Measurements from ENCODE around the gene SAG.

DNA sequence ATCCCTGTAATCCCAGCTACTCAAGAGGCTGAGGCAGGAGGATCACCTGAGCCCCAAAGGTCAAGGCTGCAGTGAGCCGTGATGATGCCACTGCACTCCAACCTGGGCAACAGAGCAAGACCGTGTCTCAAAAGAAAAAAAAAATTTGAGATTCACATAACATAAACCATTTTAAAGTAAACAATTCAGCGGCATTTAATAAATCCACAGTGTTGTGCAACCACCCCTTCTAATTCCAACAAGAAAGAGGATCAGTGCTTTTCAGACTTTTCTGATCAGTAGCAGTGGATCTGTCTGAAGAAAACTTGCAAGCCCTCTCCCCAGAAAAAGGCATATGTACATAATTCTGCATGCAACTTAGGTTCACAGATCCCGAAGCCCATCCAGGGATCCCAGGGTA, 7.2 kb upstream of the SAG start:
- TF ChIP-seq POLR2AphosphoS5 (IDR thresholded peaks at IDR 0.05) (no peak), CTCF (IDR thresholded peaks at IDR 0.05) (no peak)

Measured in transverse colon (tissue), 4 donors.